Endothelial cell of umbilical vein (primary cell): ENCODE data around the gene ZFAND5. TPM values are rescaled to one million over a fixed set of nuclear protein-coding genes. Genes with fewer than 3 reads are reported as not detected.

Experiments
- BruUV-seq: library from RNA; stranded (reverse); fragments of 400-500 nt; replicated peaks from 2 replicates; lab custom pipeline; 2021; lab: Mats Ljungman, UMichigan
- CTCF ChIA-PET: fragments of 300-600, 350-600 bp; sonication (Branson Sonifier 250); formaldehyde crosslinking; loops from one replicate; lab custom pipeline; 2021; ENCODE audit warnings: antibody characterized with exemption, inconsistent platforms; lab: Charles Lee
- POLR2A ChIA-PET: fragments of 300-600, 350-600 bp; sonication (Branson Sonifier 250); formaldehyde crosslinking; loops from one replicate; lab custom pipeline; 2021; ENCODE audit warnings: antibody characterized with exemption, inconsistent platforms; lab: Charles Lee
- DNase-seq: peaks from one replicate; pipeline ENCODE4 v3.0.0-alpha.2; 2011; ENCODE audit warnings: low read depth, low spot score
- FAIRE-seq: peaks from 2 replicates; lab custom pipeline; 2011; peaks lifted over from hg19 to GRCh38; lab: Jason Lieb, UNC
- H2AFZ ChIP-seq: 2 replicates; pipeline ENCODE4 v1.6.0; 2012; ENCODE audit warnings: low read depth, low read length, control low read depth, inconsistent platforms
- H3K27ac ChIP-seq: 2 replicates; pipeline ENCODE4 v1.5.1; 2011; ENCODE audit warnings: low read depth, mild to moderate bottlenecking, control low read depth, low read length, moderate library complexity; ENCODE audit not compliant: insufficient read depth
- H3K27me3 ChIP-seq, 2 experiments: 2 replicates each; pipeline versions ENCODE4 v1.6.0 to v1.6.1; 2011; ENCODE audit warnings: low read length in 2 of 2, mixed read lengths in 1 of 2; ENCODE audit not compliant: control insufficient read depth in 2 of 2, insufficient read depth in 2 of 2
- H3K36me3 ChIP-seq, 2 experiments: 2 replicates in 1 of 2; 3 replicates in 1 of 2; pipeline ENCODE4 v1.5.1; 2011; ENCODE audit warnings: low read length in 2 of 2, mild to moderate bottlenecking in 1 of 2, moderate library complexity in 1 of 2; ENCODE audit not compliant: control insufficient read depth in 2 of 2, insufficient read depth in 2 of 2; ENCODE audit errors: extremely low read depth in 1 of 2
- H3K4me1 ChIP-seq: 3 replicates; pipeline ENCODE4 v1.5.1; 2011; ENCODE audit warnings: mild to moderate bottlenecking, low read length; ENCODE audit not compliant: control insufficient read depth, insufficient read depth; ENCODE audit errors: extremely low read depth
- H3K4me2 ChIP-seq: 2 replicates; pipeline ENCODE4 v1.6.1; 2011; ENCODE audit warnings: low read length, control low read depth, mixed read lengths; ENCODE audit not compliant: insufficient read depth
- H3K4me3 ChIP-seq, 3 experiments: fragments of 200-600 bp in 1 of 3; sonication (generic), shearing (Covaris generic) in 1 of 3; replicated peaks in 1 of 3; 2 replicates each; pipeline ENCODE4 v1.5.1; 2011 to 2016; ENCODE audit warnings: control low read depth in 3 of 3, low read length in 3 of 3, mild to moderate bottlenecking in 2 of 3, inconsistent platforms in 1 of 3, low read depth in 1 of 3, moderate library complexity in 1 of 3; ENCODE audit not compliant: insufficient read depth in 1 of 3
- H3K79me2 ChIP-seq: 2 replicates; pipeline ENCODE4 v1.6.0; 2012; ENCODE audit warnings: low read length, inconsistent platforms; ENCODE audit not compliant: control insufficient read depth, insufficient read depth
- H3K9ac ChIP-seq: replicated peaks from 2 replicates; pipeline ENCODE3; 2011; ENCODE audit warnings: low read length, control low read depth; ENCODE audit not compliant: insufficient read depth; ENCODE audit errors: extremely low read depth
- H3K9me1 ChIP-seq: replicated peaks from 3 replicates; pipeline ENCODE4 v1.6.0; 2011; ENCODE audit warnings: mild to moderate bottlenecking, low read length; ENCODE audit not compliant: control insufficient read depth, insufficient read depth; ENCODE audit errors: extremely low read depth
- H3K9me3 ChIP-seq: replicated peaks from 2 replicates; pipeline ENCODE4 v1.5.1; 2012; ENCODE audit warnings: low read length, inconsistent platforms; ENCODE audit not compliant: control insufficient read depth, insufficient read depth
- H4K20me1 ChIP-seq: replicated peaks from 2 replicates; pipeline ENCODE3; 2011; ENCODE audit warnings: mild to moderate bottlenecking, low read length; ENCODE audit not compliant: control insufficient read depth, insufficient read depth; ENCODE audit errors: extremely low read depth
- EZH2 ChIP-seq: IDR thresholded peaks from 2 replicates; pipeline ENCODE4 v1.6.1; 2012; ENCODE audit warnings: borderline replicate concordance, low read depth, mild to moderate bottlenecking, moderate library complexity, low read length, inconsistent platforms; ENCODE audit not compliant: severe bottlenecking
- FOS ChIP-seq: IDR thresholded peaks from 2 replicates; pipeline ENCODE4 v1.6.1; 2011; ENCODE audit warnings: mild to moderate bottlenecking, low read length, moderate library complexity, borderline replicate concordance; ENCODE audit not compliant: insufficient read depth
- GATA2 ChIP-seq: IDR thresholded peaks from 2 replicates; pipeline ENCODE4 v1.7.0; 2011; ENCODE audit warnings: low read depth, mild to moderate bottlenecking, moderate library complexity, mixed read lengths, low read length; ENCODE audit not compliant: insufficient read length, insufficient read depth
- JUN ChIP-seq: IDR thresholded peaks from 2 replicates; pipeline ENCODE4 v1.6.1; 2011; ENCODE audit warnings: borderline replicate concordance, low read depth; ENCODE audit not compliant: insufficient read length, insufficient read depth
- MYC ChIP-seq: IDR thresholded peaks from one replicate; pipeline ENCODE4 v1.6.1; 2011; ENCODE audit warnings: mild to moderate bottlenecking, low read depth, low read length
- POLR2A ChIP-seq: IDR thresholded peaks from 2 replicates; pipeline ENCODE4 v1.6.1; 2012; ENCODE audit warnings: low read depth, mild to moderate bottlenecking, control low read depth, low read length
- POLR2AphosphoS5 ChIP-seq: IDR thresholded peaks from 2 replicates; pipeline ENCODE4 v1.6.1; 2012; ENCODE audit warnings: low read depth, mild to moderate bottlenecking, control low read depth, low read length, moderate library complexity; ENCODE audit not compliant: insufficient read depth
- dilution Hi-C: fragments of 300-500 bp; cut with MboI; formaldehyde crosslinking; loops from one replicate; pipeline ENCODE4 v1.15.0; 2019; ENCODE audit warnings: low sequenced_read_pairs; ENCODE audit not compliant: extremely low pct_ligation_motif_present
- intact Hi-C: fragments of 100-400 bp; cut with micrococcal nuclease; formaldehyde crosslinking; loops from one replicate; pipeline ENCODE4 v1.10.0; 2022
- polyA plus RNA-seq, 4 experiments: library from polyadenylated mRNA; depleted of rRNA in 3 of 4; stranded (reverse) in 3 of 4; unstranded in 1 of 4; fragments of >200 nt; gene quantifications; 2 replicates each; pipeline versions ENCODE4 v1.2.1 to v1.2.3, GENCODE V29; 2011 to 2012; ENCODE audit warnings: missing spikeins in 1 of 4
- total RNA-seq: library from RNA; stranded (reverse); gene quantifications from 2 replicates; pipeline ENCODE4 v1.2.3, GENCODE V29; 2021
- TF ChIP-seq, protein P1 (sequence below): IDR thresholded peaks from 2 replicates; pipeline ENCODE4 v1.6.1; 2011; ENCODE audit not compliant: insufficient read depth, insufficient read length
- TF ChIP-seq, protein P2 (sequence below), 2 donors: IDR thresholded peaks; 1 replicate in 1 of 2; 2 replicates in 1 of 2; pipeline ENCODE4 v1.5.1; 2011; ENCODE audit warnings: low read length in 2 of 2, mild to moderate bottlenecking in 2 of 2, moderate library complexity in 2 of 2, control low read depth in 1 of 2, inconsistent platforms in 1 of 2, low read depth in 1 of 2; ENCODE audit not compliant: insufficient read depth in 1 of 2; ENCODE audit errors: extremely low read depth in 1 of 2

The ZFAND5 gene
- total and polyA plus RNA-seq, 2 donors (not counting 3 experiments of a cell fraction or from before 2014, with no cell fraction given), result 63.7 to 176 TPM

DNA sequence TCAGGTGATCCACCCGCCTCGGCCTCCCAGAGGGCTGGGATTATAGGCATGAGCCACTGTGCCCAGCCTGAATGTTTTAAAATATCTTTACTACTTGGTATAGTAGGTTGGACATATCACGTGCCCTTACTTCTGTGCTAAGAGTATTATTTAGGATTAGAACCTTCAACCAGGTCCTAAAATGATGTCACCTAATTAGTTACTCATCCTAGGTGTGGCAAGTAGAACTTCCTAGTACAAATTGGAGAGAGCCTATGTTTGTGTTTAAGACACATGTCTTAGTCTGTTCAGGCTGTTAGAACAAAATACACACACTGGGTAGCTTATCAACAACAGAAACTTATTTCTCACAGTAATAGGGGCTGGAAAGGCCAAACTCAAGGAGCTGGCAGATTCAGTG lies 51.5 kb downstream of the ZFAND5 start:
- no peaks in the 10 kb centered on the region for H3K9me1 ChIP-seq
- ChIA-PET CTCF (no interaction called here), POLR2A (no interaction called here)
- no peak overlapping the region for H3K4me3 ChIP-seq
- dilution Hi-C loops (no loop called here), intact Hi-C loops (no loop called here)
- TF ChIP-seq MYC (no peak), POLR2AphosphoS5 (no peak), EZH2 (no peak), GATA2 (no peak), FOS (no peak), JUN (no peak), POLR2A (no peak)
- TF ChIP-seq, protein P1, sequence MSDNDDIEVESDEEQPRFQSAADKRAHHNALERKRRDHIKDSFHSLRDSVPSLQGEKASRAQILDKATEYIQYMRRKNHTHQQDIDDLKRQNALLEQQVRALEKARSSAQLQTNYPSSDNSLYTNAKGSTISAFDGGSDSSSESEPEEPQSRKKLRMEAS, result no peak
- TF ChIP-seq, protein P2, sequence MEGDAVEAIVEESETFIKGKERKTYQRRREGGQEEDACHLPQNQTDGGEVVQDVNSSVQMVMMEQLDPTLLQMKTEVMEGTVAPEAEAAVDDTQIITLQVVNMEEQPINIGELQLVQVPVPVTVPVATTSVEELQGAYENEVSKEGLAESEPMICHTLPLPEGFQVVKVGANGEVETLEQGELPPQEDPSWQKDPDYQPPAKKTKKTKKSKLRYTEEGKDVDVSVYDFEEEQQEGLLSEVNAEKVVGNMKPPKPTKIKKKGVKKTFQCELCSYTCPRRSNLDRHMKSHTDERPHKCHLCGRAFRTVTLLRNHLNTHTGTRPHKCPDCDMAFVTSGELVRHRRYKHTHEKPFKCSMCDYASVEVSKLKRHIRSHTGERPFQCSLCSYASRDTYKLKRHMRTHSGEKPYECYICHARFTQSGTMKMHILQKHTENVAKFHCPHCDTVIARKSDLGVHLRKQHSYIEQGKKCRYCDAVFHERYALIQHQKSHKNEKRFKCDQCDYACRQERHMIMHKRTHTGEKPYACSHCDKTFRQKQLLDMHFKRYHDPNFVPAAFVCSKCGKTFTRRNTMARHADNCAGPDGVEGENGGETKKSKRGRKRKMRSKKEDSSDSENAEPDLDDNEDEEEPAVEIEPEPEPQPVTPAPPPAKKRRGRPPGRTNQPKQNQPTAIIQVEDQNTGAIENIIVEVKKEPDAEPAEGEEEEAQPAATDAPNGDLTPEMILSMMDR (IDR thresholded peaks at IDR 0.05; ENCODE audit: extremely low read depth in 1 of 2, insufficient read depth in 1 of 2, low read depth in 1 of 2, low read length in 2 of 2), result no peak
- no TSS peak for BruUV-seq
- no peaks in the 10 kb centered on the region for H3K27me3 ChIP-seq
- H3K9ac ChIP-seq, result no peak overlapping the region
- no peak overlapping the region for H2AFZ ChIP-seq
- no peak overlapping the region for H3K27ac ChIP-seq
- no peak for DNase-seq
- H3K4me2 ChIP-seq, result no peak overlapping the region
- H3K4me1 ChIP-seq, result no peaks in the 10 kb centered on the region
- FAIRE-seq, result no peak
- H4K20me1 ChIP-seq, result no peaks in the 10 kb centered on the region
- H3K36me3 ChIP-seq, result no peaks in the 10 kb centered on the region
- no peaks in the 10 kb centered on the region for H3K79me2 ChIP-seq
- no peaks in the 10 kb centered on the region for H3K9me3 ChIP-seq
